ENCODE results near the gene ARRB1. TPM values are rescaled to one million over a fixed set of nuclear protein-coding genes. Genes with fewer than 3 reads are reported as not detected.

ARRB1 gene
- total and polyA plus RNA-seq, 9 of the 15 experiments (the other 6 are each of a cell fraction or from before 2014, with no cell fraction given), result 6.6 to 45.4 (median 28.5) TPM

- H3K9me3 ChIP-seq (replicated peaks; ENCODE audit: control insufficient read depth, insufficient read depth, low read depth, low read length), result no peaks in the 10 kb centered on the region
- H3K4me2 ChIP-seq (ENCODE audit: insufficient read depth, low read length), result peak overlapping the region; percentile 21; the same call in 1 of the 2 replicates
- H3K9ac ChIP-seq (ENCODE audit: insufficient read depth in 1 of 2, low read depth in 2 of 2, low read length in 2 of 2), result peak overlapping the region in 1 of 2 experiments; percentile 61; a peak in 2 of 4 replicates
- CTCF ChIA-PET (ENCODE audit: low intra/inter-chr PET ratio), result interaction anchor here (0.6 to 2.1 kb wide), 5 partner anchors 49 to 204 kb away, joined by 4 to 24 read pairs (median 6); no protein-coding TSS in a partner anchor
- peak; percentile 40 to 73 (median 57) for DNase-seq (ENCODE audit: extremely low read depth in 1 of 4, low spot score in 3 of 4)
- H3K4me1 ChIP-seq (replicated peaks in 1 of 2; ENCODE audit: control insufficient read depth in 2 of 2, insufficient read depth in 2 of 2, low read length in 2 of 2), result peaks cover 26 to 33% of the 10 kb centered on the region in 2 experiments; a peak in 4 of 5 replicates
- intact Hi-C loops (cut with micrococcal nuclease), result loop anchor here (1.0 to 2.0 kb wide), 3 partner anchors 48 to 56 kb away; no protein-coding TSS in a partner anchor
- peak; percentile 90 for ATAC-seq
- H3K4me3 ChIP-seq, result no peak overlapping the region
- H3K9me1 ChIP-seq (ENCODE audit: control insufficient read depth, insufficient read depth, low read length), result no peaks in the 10 kb centered on the region
- in situ Hi-C loops (cut with MboI), result loop anchor here (5.0 kb wide), 1 partner anchor 54 kb away; no protein-coding TSS in a partner anchor
- peak; percentile 76 for FAIRE-seq
- peaks cover 17% of the 10 kb centered on the region; the same call in 1 of the 3 replicates for H3K36me3 ChIP-seq (ENCODE audit: control insufficient read depth, insufficient read depth, low read length)
- peaks cover 44% of the 10 kb centered on the region for H3K79me2 ChIP-seq (ENCODE audit: control insufficient read depth, insufficient read depth, low read length)
- no TSS peak for BruUV-seq (replicated peaks)
- H2AFZ ChIP-seq (ENCODE audit: low read depth, low read length), result peak overlapping the region; percentile 65; the same call in 1 of the 2 replicates
- POLR2A ChIA-PET, result interaction anchor here (0.6 to 2.4 kb wide), 2 partner anchors 12 to 178 kb away, joined by 3 to 8 read pairs; no protein-coding TSS in a partner anchor
- 0 out of 2 replicates have a peak, but pooled peaks cover 6% of the 10 kb centered on the region for H4K20me1 ChIP-seq (replicated peaks; ENCODE audit: control insufficient read depth, insufficient read depth, low read length)
- no peaks in the 10 kb centered on the region for H3K27me3 ChIP-seq (ENCODE audit: control insufficient read depth in 2 of 2, insufficient read depth in 2 of 2, low read length in 2 of 2)
- peak overlapping the region; percentile 16; the same call in 2 of the 3 replicates for H3K27ac ChIP-seq (ENCODE audit: extremely low read depth, low read depth, low read length)
- 32% methylated on average over 9 of the region's 9 CpGs for WGBS (ENCODE audit: insufficient coverage, low coverage, missing lambda C conversion rate)
- TF ChIP-seq MAFF (IDR thresholded peaks at IDR 0.05; ENCODE audit: low read length), result no peak
- peak; percentile 37 for TF ChIP-seq RBM25 (IDR thresholded peaks at IDR 0.05; ENCODE audit: low read depth, low read length, severe bottlenecking)
- no peak for TF ChIP-seq SREBF1 (IDR thresholded peaks at IDR 0.05; ENCODE audit: borderline replicate concordance, low read depth, low read length)
- TF ChIP-seq MYNN (IDR thresholded peaks at IDR 0.05), result no peak
- no peak for TF ChIP-seq MYNN (CRISPR knock-in tag; IDR thresholded peaks at IDR 0.05)
- no peak for TF ChIP-seq ZNF778 (CRISPR knock-in tag; IDR thresholded peaks at IDR 0.05)
- TF ChIP-seq ZNF282 (CRISPR knock-in tag; IDR thresholded peaks at IDR 0.05), result no peak
- no peak for TF ChIP-seq ZNF133 (CRISPR knock-in tag; IDR thresholded peaks at IDR 0.05)
- TF ChIP-seq GTF2F1 (IDR thresholded peaks at IDR 0.05; ENCODE audit: low read depth, low read length), result no peak
- TF ChIP-seq ARNT (IDR thresholded peaks at IDR 0.05), result no peak
- TF ChIP-seq CTCF (IDR thresholded peaks at IDR 0.05 in 2 of 3, conservative IDR thresholded peaks at IDR 0.05 in 1 of 3; ENCODE audit: insufficient read depth in 2 of 3, low read depth in 1 of 3, low read length in 3 of 3), result peak; percentile 72 to 84 (median 80)
- peak; percentile 96 for TF ChIP-seq NFIC (IDR thresholded peaks at IDR 0.05)
- TF ChIP-seq NFE2 (IDR thresholded peaks at IDR 0.05; ENCODE audit: low read depth), result 0 out of 2 replicates have a peak, but pooled peaks have one; percentile 18
- no peak for TF ChIP-seq ZC3H4 (CRISPR knock-in tag; IDR thresholded peaks at IDR 0.05; ENCODE audit: borderline replicate concordance)
- TF ChIP-seq ZNF785 (CRISPR knock-in tag; IDR thresholded peaks at IDR 0.05), result no peak
- no peak for TF ChIP-seq ELF2 (CRISPR knock-in tag; IDR thresholded peaks at IDR 0.05)
- no peak for TF ChIP-seq SETDB1 (IDR thresholded peaks at IDR 0.05; ENCODE audit: low read length)
- TF ChIP-seq FOXK1 (CRISPR knock-in tag; IDR thresholded peaks at IDR 0.05; ENCODE audit: borderline replicate concordance), result no peak
- 0 out of 4 replicates have a peak, but pooled peaks of 1 of the 2 experiments have one; percentile 44 for TF ChIP-seq MAZ (CRISPR knock-in tag; conservative IDR thresholded peaks at IDR 0.05 in 1 of 2, IDR thresholded peaks at IDR 0.05 in 1 of 2)
- TF ChIP-seq RB1 (IDR thresholded peaks at IDR 0.05; ENCODE audit: low read depth), result 0 out of 2 replicates have a peak, but pooled peaks have one; percentile 32
- TF ChIP-seq THRAP3 (IDR thresholded peaks at IDR 0.05; ENCODE audit: borderline replicate concordance), result no peak
- TF ChIP-seq TCF15 (CRISPR knock-in tag; IDR thresholded peaks at IDR 0.05), result no peak
These were observed 22.8 kb downstream of the ARRB1 start for GRCh38 chr11:75328426-75329277.
